ENCODE measurements around the gene CDC34.

The CDC34 gene

DNA sequence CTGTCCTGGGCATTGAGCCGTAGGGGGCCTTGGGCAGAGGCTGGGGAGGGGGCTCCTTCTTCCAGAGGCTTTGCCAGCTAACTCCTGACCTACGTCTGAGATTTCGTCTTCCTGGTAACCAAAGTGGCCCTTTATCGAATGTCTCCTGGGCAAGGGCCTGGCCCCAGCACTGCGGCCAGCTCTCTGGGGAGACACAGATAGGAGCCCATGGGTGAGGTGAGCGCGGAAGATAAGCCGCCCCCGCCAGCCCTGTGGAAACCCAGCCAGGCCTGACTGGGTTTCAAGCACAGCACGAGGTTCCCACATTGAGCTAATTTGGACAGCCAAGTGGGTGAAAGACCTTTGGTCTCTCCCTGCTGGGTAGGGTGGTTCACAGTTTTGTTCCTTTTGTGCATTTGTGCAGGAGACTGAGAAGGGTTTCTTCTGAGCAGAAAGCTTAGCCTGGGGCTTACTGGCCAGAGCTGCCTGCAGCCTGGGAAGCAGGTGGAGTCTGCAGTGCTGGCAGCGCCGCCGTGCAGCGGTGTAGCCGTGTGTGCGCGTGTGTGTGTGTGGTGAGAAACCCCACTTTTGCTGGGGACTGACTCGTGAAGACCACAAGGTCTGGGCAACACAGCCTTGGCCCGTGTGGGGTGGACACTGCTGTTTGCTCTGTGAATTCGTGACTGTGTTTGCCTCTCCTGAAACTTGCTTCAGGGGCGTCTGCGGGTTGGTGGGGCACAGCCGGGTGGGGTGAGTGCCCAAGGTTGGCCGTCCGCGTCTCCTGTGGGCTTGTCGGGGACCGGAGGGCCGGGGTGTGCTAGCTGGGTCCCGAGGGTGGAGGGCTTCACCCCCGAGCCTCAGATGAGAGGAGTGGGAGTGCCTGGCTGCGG lies 43.3 kb downstream of the CDC34 start:
- no peaks in the 10 kb centered on the region for H3K9me3 ChIP-seq (ENCODE audit: control insufficient read depth, low read length)
- peak overlapping the region; percentile 51 for H3K4me2 ChIP-seq (ENCODE audit: low read length, poor library complexity, severe bottlenecking)
- H2BK5ac ChIP-seq (ENCODE audit: low read depth, low read length, poor library complexity, severe bottlenecking), result no peak overlapping the region
- peak overlapping the region; percentile 67 for H3K9ac ChIP-seq (ENCODE audit: low read length)
- peak overlapping the region in 1 of 2 experiments; percentile 70 for H3K4me3 ChIP-seq (ENCODE audit: insufficient read depth in 1 of 2, low read depth in 1 of 2, low read length in 2 of 2)
- DNase-seq, result peak; percentile 56
- H2AK5ac ChIP-seq (ENCODE audit: low read length, severe bottlenecking), result peak overlapping the region; percentile 29
- H2BK120ac ChIP-seq (ENCODE audit: low read depth, low read length), result no peak overlapping the region
- H3K36me3 ChIP-seq (ENCODE audit: control insufficient read depth in 1 of 2, insufficient read depth in 2 of 2, low read depth in 1 of 2, low read length in 2 of 2), result peaks cover 4 to 31% of the 10 kb centered on the region in 2 experiments
- H2BK15ac ChIP-seq (ENCODE audit: low read depth, poor library complexity, severe bottlenecking), result peak overlapping the region; percentile 26
- H2AFZ ChIP-seq (ENCODE audit: low read depth, low read length), result no peak overlapping the region
- peak overlapping the region; percentile 20 for H4K8ac ChIP-seq (ENCODE audit: low read length)
- no peaks in the 10 kb centered on the region for H3K79me1 ChIP-seq (replicated peaks; ENCODE audit: low read length, poor library complexity, severe bottlenecking)
- no peak overlapping the region for H3K23ac ChIP-seq (ENCODE audit: low read length in 2 of 2)
- no peak overlapping the region for H2BK12ac ChIP-seq (ENCODE audit: low read length in 2 of 2)
- peaks cover 55% of the 10 kb centered on the region for H3K4me1 ChIP-seq (ENCODE audit: control insufficient read depth, insufficient read depth, low read depth, low read length)
- H3K18ac ChIP-seq (ENCODE audit: low read depth in 1 of 2, low read length in 2 of 2), result peak overlapping the region in 1 of 2 experiments; percentile 25
- H3K27me3 ChIP-seq (ENCODE audit: control insufficient read depth in 1 of 2, insufficient read depth in 1 of 2, low read length in 2 of 2), result no peaks in the 10 kb centered on the region
- no peak overlapping the region for H3K14ac ChIP-seq (ENCODE audit: low read length in 2 of 2)
- 65% methylated on average over 32 of the region's 32 CpGs for WGBS
- no peak overlapping the region for H3K4ac ChIP-seq (ENCODE audit: low read depth in 1 of 2, low read length in 2 of 2)
- peak overlapping the region; percentile 17 for H3K27ac ChIP-seq (ENCODE audit: low read length, poor library complexity, severe bottlenecking)
- peak overlapping the region; percentile 15 for H4K91ac ChIP-seq (ENCODE audit: low read length)

DNA sequence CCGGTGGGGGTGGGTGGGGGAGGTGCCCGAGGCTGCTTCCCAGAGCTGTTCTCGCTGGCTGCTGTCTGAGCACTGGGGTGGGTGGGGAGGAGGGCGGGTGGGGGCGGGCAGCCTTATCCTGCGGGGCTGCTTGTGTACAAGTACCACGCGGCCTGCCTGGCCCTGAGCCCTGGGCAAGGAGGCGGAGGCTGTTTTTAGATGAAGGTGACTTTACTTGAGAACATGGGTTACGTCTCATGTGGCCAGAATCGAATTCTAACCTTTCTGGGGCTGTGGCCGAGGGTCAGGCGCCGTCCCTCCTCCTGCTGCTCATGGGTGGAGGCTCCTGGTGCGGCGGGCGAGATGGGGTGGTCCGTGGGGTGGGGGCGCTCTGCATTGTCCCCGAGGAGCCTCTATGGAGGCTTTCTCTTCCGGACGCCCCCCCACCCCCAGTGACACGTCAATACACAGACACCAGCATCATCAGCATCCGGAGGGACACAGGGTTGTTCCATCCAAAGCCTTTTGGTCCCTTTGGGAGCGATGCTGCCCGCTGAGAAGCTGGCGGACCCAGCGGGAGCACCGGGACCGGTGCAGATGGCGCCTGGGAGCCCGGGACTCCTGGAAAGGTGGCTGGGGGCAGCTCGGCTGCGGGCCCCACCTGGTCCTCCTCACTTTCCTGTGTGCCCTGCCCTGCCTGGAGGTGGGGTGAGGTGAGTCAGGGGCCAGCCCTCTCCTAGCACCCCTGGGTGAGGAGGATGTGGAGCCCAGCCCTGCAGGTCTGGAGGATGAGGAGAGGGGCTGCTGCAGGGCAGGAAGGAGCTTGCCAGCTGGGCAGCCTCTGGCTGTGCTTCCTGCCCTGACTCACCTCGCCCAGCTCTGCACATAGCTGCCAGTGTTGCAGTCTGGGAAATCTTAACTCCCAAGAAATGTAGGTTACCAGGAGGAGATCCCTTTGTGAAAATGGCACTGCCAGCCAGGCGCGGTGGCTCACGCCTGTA lies 44.3 kb downstream of the CDC34 start:
- Histone ChIP-seq H3K4ac (ENCODE audit: low read depth in 1 of 2, low read length in 2 of 2) (no peak overlapping the region), H4K8ac (ENCODE audit: low read length) (peak overlapping the region; percentile 20), H3K27me3 (ENCODE audit: control insufficient read depth in 1 of 2, insufficient read depth in 1 of 2, low read length in 2 of 2) (no peaks in the 10 kb centered on the region), H3K23ac (ENCODE audit: low read length in 2 of 2) (no peak overlapping the region), H3K18ac (ENCODE audit: low read depth in 1 of 2, low read length in 2 of 2) (no peak overlapping the region), H3K4me2 (ENCODE audit: low read length, poor library complexity, severe bottlenecking) (peak overlapping the region; percentile 41), H2AK5ac (ENCODE audit: low read length, severe bottlenecking) (no peak overlapping the region), H3K14ac (ENCODE audit: low read length in 2 of 2) (peak overlapping the region in 1 of 2 experiments; percentile 21), H3K9ac (ENCODE audit: low read length) (peak overlapping the region; percentile 67), H3K79me1 (replicated peaks; ENCODE audit: low read length, poor library complexity, severe bottlenecking) (no peaks in the 10 kb centered on the region), H3K36me3 (ENCODE audit: control insufficient read depth in 1 of 2, insufficient read depth in 2 of 2, low read depth in 1 of 2, low read length in 2 of 2) (peaks cover 4 to 40% of the 10 kb centered on the region in 2 experiments), H3K27ac (ENCODE audit: low read length, poor library complexity, severe bottlenecking) (peak overlapping the region; percentile 45), H2AFZ (ENCODE audit: low read depth, low read length) (no peak overlapping the region), H2BK5ac (ENCODE audit: low read depth, low read length, poor library complexity, severe bottlenecking) (no peak overlapping the region), H3K9me3 (ENCODE audit: control insufficient read depth, low read length) (no peaks in the 10 kb centered on the region), H3K4me3 (ENCODE audit: insufficient read depth in 1 of 2, low read depth in 1 of 2, low read length in 2 of 2) (peak overlapping the region in 1 of 2 experiments; percentile 70), H2BK12ac (ENCODE audit: low read length in 2 of 2) (peak overlapping the region in 1 of 2 experiments; percentile 49), H2BK120ac (ENCODE audit: low read depth, low read length) (no peak overlapping the region), H2BK15ac (ENCODE audit: low read depth, poor library complexity, severe bottlenecking) (peak overlapping the region; percentile 33), H3K4me1 (ENCODE audit: control insufficient read depth, insufficient read depth, low read depth, low read length) (peaks cover 59% of the 10 kb centered on the region), H4K91ac (ENCODE audit: low read length) (no peak overlapping the region)
- no peak for DNase-seq
- WGBS, result 76% methylated on average over 38 of the region's 38 CpGs

DNA sequence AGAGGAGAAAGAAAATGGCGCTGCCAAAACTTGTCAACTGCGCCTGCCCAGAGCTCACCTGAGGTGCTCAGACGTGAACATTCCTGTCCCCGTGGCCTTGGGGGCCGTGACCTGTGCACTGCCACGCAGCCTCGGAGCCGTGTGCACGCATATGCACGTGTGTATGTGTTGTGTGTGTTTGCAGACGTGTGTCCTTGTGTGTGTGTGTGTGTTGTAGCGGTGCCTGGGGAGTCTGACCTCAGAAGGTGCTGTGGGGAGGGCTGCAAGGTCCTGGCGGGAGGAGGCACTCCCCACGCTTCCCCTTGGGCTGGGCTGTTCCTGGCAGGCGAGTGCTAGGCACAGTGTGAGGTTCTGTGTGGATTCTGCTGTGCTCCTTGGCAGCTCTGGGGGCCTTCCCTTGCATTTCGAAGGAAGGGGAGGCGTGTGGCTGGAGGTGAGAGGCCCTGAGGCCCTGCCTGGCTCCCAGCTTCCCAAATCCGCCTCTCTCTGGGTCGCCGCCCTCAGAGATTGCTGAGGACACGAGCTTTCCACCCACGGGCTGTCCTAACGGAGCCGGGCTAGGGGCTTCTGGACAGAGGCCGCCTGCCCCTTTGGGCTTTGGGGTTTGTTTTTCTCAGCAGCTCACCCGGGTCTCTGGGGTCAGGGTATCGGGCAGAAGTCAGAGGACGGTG lies 45.3 kb downstream of the CDC34 start:
- Histone ChIP-seq H3K9ac (ENCODE audit: low read length) (no peak overlapping the region), H3K4me1 (ENCODE audit: control insufficient read depth, insufficient read depth, low read depth, low read length) (peaks cover 62% of the 10 kb centered on the region), H3K79me1 (replicated peaks; ENCODE audit: low read length, poor library complexity, severe bottlenecking) (peaks cover 8% of the 10 kb centered on the region), H2BK120ac (ENCODE audit: low read depth, low read length) (no peak overlapping the region), H3K4me2 (ENCODE audit: low read length, poor library complexity, severe bottlenecking) (no peak overlapping the region), H3K27ac (ENCODE audit: low read length, poor library complexity, severe bottlenecking) (peak overlapping the region; percentile 57), H3K4me3 (ENCODE audit: insufficient read depth in 1 of 2, low read depth in 1 of 2, low read length in 2 of 2) (peak overlapping the region in 1 of 2 experiments; percentile 3), H3K36me3 (ENCODE audit: control insufficient read depth in 1 of 2, insufficient read depth in 2 of 2, low read depth in 1 of 2, low read length in 2 of 2) (peaks cover 12 to 49% of the 10 kb centered on the region in 2 experiments), H4K8ac (ENCODE audit: low read length) (peak overlapping the region; percentile 43), H2AFZ (ENCODE audit: low read depth, low read length) (no peak overlapping the region), H3K9me3 (ENCODE audit: control insufficient read depth, low read length) (no peaks in the 10 kb centered on the region), H4K91ac (ENCODE audit: low read length) (peak overlapping the region; percentile 64), H3K18ac (ENCODE audit: low read depth in 1 of 2, low read length in 2 of 2) (peak overlapping the region in 1 of 2 experiments; percentile 26), H3K27me3 (ENCODE audit: control insufficient read depth in 1 of 2, insufficient read depth in 1 of 2, low read length in 2 of 2) (no peaks in the 10 kb centered on the region), H3K23ac (ENCODE audit: low read length in 2 of 2) (no peak overlapping the region), H2AK5ac (ENCODE audit: low read length, severe bottlenecking) (peak overlapping the region; percentile 35), H2BK5ac (ENCODE audit: low read depth, low read length, poor library complexity, severe bottlenecking) (no peak overlapping the region), H3K14ac (ENCODE audit: low read length in 2 of 2) (no peak overlapping the region), H2BK12ac (ENCODE audit: low read length in 2 of 2) (peak overlapping the region in 1 of 2 experiments; percentile 10), H3K4ac (ENCODE audit: low read depth in 1 of 2, low read length in 2 of 2) (no peak overlapping the region), H2BK15ac (ENCODE audit: low read depth, poor library complexity, severe bottlenecking) (no peak overlapping the region)
- DNase-seq, result no peak
- 91% methylated on average over 25 of the region's 28 CpGs for WGBS
